ENCODE results near the gene CFAP54.

CFAP54 gene

GRCh38 chr12:96769400-96769799 is 280.0 kb downstream of the CFAP54 start:
- DNase-seq = no peak

- no peak for DNase-seq
Measured at GRCh38 chr12:96770219-96771102, 281.1 kb downstream of the CFAP54 start.

GRCh38 chr12:96773031-96773430 is 283.7 kb downstream of the CFAP54 start:
- DNase-seq = no peak

GRCh38 chr12:96774496-96775256 is 285.3 kb downstream of the CFAP54 start:
- DNase-seq = no peak

DNA sequence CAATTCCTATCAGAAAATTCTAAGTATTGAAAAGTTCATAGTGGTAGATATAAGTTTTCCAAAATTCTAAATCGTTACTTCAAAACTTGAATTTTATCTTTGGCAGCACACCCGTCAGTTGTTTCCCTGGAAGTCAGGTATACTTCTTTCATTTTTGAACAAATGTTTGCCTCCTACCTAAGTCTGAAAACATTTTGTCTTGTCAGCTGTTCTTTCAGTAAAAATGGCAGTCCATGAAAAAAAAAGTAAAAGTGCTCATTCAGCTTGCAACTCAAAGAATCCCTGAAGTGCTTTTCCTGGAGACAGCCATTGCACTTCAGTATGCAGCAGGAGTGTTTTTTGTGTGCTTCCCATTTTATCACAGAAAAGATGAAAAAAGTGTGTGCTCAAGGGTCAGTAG is 287.5 kb downstream of the CFAP54 start:
- no peak for DNase-seq

DNA sequence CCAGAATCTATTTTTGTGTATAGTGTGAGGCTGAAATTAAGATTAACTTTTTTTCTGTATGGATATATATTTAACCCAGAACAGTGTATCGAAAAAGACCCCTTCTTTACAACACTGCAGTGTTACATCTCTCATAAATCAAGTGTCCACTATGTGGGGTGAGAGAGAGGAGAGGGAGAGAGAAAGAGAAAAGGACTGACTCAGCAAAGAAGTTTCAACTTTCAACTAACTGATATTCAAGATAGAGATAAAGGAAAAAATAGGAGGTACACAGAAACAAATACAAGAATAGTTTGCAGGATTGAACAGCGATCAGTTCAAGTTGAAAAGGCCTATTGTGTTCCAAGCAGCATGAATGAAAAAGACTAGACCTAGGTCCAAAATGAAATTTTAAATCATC is 291.0 kb downstream of the CFAP54 start:
- no peak for DNase-seq

DNA sequence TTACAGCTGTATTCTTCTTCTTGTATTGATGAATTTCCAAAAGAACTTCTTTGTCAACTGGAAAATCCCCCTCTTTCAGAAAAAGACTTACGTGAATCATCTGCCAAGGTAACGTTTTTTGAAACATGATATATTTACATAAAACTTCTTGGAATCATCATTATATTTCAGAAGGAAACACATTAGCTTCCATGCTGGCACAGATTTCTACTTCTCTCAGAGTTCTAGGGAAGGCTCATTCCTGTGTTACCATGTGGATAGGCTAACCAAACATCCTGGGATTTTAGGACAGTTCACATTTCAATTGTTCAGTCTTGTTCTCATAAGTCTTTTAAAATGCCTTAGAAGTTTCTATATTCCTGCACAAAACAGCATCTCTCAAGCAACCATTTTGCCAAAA is 297.4 kb downstream of the CFAP54 start:
- no peak for DNase-seq

DNA sequence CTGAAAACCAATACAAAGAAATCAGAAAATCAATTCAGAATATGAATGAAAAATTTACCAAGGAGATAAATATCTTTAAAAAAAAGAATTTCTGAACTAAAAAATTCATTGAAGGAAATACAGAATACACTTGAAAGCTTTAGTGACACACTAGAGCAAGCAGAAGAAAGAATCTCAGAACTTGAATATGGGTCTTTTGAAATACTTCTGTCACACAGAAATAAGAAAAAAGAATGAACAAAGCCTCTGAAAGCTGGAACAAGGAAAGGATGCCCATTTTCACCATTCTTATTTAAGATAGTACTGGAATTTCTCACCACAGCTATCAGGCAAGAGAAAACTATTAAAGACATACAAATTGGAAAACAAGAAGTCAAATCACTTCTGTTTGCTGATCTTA is 314.6 kb downstream of the CFAP54 start:
- DNase-seq = no peak

DNA sequence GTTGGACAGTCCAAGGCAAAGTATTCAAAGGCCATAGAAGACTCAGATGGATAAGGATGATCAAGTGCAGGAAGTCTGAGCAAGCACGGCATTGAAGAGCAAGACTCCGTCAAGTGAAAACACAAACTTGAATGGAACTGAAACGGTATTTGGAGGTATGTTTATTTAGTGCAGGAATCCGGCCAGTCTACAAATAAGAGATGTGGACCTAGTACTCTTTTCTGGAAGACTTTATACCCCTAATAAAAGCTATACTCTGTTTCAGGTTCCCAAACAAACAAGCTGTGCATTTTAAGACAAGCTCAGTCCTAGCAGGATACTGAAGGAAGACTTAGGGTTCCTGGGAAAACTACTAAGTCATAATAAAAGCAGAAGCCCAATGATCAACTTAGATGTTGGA is 316.9 kb downstream of the CFAP54 start:
- no peak for DNase-seq

DNA sequence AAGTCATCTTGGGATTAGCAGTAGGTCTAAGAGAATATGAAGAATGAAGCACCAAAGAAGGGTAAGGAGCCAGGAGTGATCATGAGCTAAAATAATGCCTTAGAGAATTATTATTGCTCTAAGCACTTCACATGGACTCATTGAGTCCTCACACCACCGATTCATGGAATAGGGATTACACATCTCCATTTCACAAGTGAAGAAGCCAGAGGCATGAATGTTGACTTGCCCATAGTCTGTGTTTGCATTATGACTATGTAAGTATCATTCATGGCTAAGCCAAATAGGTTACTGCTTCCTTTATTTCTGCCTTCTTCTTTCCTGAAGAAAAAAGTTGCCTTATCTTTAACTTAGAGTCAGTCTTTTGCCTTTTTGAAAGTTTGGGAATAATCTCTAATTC is 318.4 kb downstream of the CFAP54 start:
- DNase-seq = no peak

- no peak for DNase-seq
Measured at GRCh38 chr12:96808587-96808986, 319.2 kb downstream of the CFAP54 start.

DNA sequence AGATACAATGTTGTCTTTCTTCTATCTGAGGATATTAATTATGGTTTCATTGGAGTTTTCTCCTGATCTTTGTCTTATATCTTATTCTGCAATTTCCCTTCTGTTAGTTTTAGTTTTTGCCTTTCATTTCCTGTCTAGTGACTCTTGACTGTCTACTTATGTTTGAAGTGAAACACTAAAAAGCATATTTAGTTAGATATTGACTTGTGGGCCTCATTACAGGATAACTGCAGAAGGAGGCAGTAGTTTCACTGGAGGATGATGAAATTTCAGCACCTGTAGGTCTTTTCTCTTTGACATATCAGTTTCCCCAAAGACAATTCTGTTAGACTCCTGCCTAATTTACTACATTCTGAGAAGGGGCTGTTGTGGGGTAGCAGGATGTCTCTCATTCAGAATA is 320.1 kb downstream of the CFAP54 start:
- DNase-seq = no peak

DNA sequence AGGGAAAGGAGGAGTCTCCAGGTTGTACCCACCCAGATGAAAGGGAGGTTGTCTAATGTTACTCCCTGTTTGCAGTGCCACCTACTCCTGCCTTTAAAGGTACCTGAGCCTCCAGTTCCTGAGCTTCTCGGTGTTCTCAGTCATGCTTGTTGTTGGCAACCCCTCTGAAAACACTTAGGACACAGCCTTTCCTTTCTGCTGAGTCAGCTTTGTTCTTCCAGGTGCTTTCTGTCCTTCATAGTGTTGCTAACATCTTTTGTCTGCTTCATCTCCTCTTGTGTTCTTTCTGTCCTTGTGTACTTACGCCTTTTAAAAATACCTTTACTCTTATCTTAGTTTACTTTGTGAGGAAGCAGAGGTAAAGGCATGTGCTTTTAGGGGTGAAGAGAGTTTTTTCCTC is 320.7 kb downstream of the CFAP54 start:
- no peak for DNase-seq

DNA sequence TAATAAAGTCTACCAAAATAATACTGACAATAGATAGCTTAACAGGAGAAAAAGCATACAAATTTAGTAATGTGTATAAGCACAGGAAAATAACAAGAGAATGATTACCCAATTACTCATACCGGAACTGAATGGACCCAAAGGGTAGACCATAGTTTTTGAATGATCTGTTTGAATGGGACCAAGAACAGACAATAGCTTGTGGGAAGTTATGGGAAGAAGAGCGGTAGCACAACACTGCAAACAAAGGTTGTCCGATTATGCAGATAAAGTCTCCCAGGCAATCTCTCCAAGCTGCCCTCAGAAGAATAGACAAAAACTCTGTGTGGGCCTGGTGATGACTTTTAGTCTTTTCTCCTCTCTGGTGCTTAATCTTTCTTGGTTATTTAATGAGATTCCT is 321.1 kb downstream of the CFAP54 start:
- no peak for DNase-seq

- no peak for DNase-seq
Measured at GRCh38 chr12:96811083-96811482, 321.7 kb downstream of the CFAP54 start.

DNA sequence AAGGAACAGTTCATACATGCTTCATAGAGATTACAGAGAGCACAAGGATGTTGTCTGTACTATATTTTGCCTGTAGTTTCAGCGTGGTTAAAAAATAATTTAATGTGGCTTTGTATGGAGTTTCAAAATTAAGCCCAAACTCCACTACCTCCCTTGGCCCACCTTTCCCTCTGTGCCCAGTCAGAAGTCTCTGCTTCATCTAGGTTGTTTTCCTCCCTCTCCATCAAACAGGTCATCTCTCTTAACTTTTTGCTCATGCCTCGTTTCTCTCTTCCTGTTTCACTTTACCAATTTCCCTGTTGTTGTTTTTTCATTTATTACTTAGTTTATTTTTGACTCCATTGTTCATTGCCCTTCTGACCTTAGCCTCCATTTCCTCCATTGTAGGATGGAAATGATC is 322.8 kb downstream of the CFAP54 start:
- no peak for DNase-seq

DNA sequence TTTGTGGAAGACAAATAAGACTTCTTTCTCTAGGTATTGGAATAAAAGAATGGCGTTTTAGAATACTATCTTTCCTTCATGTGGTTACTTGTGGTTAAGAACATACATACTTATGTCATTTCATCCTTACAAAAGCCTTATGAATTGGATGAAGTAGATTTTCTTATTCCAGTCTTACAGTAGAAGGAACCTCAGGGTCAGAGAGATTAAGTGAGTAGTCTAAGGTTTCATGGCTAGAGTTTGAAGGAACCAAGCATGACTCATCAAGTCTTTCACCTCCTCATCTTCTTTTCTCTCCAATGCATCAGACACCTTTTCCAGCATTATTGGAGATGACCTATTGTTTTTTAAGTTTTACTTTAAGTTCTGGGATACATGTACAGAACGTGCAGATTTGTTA is 324.8 kb downstream of the CFAP54 start:
- no peak for DNase-seq

DNA sequence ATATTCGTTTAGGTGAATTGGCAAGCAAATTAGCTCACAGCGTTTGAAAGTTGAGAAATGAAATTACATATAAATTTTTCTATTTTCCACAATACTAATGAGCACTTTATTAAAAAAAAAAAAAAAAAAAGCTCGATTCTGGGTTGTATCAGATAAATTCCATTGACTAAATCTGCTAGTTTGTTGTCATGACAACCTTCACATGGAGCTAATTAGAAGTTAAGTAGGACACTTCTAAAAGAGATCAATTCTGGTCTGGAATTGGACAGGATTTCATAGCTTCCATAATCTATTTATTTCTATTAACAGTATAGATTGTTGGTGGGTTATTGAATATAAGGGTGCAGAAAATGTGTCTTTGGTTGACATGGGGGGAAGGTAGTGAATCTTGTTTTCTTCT is 332.2 kb downstream of the CFAP54 start:
- no peak for DNase-seq

DNA sequence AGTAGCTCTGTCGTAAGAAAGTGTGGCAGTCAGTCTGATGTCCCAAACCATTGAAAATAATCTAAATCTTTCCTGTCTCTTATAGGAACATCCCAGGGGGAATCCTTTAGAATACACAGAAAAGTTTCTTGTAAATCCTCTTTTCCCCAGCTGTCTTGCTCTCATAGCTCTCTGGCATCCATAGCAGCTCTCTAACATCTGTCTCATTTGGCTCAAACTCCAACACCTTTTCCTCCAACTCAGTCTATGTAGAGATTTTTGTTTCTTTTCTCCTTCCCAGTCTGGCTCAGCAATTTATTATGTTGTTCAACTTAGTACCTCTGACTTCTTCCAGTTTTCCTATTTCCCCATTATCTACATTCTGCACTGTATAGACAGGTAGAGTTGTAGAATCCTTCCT is 333.3 kb downstream of the CFAP54 start:
- no peak for DNase-seq

DNA sequence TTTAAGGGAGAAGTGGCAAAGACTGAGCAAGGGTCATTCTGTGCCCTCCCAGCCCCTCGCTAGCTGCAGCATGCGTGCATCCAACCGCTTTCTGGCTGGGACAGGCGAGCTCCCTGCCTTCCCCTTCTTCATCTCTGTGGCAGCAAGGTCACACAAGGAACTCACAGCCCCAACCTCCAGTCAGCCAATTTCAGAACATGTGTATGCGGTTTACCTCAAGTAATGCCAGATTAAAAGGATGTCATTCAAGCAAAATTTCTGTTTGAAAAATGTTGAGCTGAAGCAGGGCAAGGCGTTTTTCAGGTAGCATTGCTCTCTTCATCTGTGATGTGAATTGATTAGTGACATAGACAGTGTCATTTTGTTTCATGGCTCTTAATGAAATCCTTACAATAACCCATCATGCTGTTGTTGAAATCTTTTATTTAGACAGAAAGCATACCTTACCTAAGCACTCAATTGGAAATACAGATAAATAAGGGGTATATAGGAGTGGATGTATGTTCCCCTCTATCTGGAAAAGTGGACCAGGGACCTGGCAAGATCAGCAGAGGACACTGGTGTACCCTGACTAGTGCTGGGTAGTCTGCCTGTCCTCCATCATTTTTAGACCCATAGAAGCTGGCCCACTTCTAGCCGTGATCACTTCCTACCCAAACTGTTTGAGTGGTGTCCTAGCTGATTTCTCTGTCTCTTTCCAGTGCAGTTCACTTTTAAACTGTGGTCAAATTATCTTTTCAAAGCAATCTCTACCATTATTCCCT is 334.9 kb downstream of the CFAP54 start:
- no peak for DNase-seq

- DNase-seq = no peak
Measured at GRCh38 chr12:96824838-96825236, 335.5 kb downstream of the CFAP54 start.

- DNase-seq = no peak
Measured at GRCh38 chr12:96828169-96828789, 338.9 kb downstream of the CFAP54 start.

- no peak for DNase-seq
Measured at GRCh38 chr12:96829354-96829753, 340.0 kb downstream of the CFAP54 start.

All from NCI-H2107 (cell line).